Smooth muscle cell (in vitro differentiated cells): ENCODE data around the gene KPNA3. TPM values are rescaled to one million over a fixed set of nuclear protein-coding genes. Genes with fewer than 3 reads are reported as not detected.

ENCODE experiments used
- DNase-seq: peaks from one replicate; lab custom pipeline; 2025; ENCODE audit not compliant: unreplicated experiment; lab: John Stamatoyannopoulos, UW
- H2AFZ ChIP-seq: fragments of 200-600 bp; sonication (generic); 2 replicates; pipeline ENCODE4 v1.6.0; 2016; ENCODE audit warnings: antibody characterized with exemption, low read depth, mild to moderate bottlenecking
- H3F3A ChIP-seq: fragments of 200-600 bp; sonication (generic); 2 replicates; pipeline ENCODE4 v1.6.0; 2017; ENCODE audit warnings: antibody characterized with exemption, low read depth
- H3K27ac ChIP-seq: fragments of 200-600 bp; sonication (generic); 2 replicates; pipeline ENCODE4 v1.5.1; 2016; ENCODE audit warnings: low read depth, mild to moderate bottlenecking
- H3K27me3 ChIP-seq: fragments of 200-600 bp; sonication (generic); 2 replicates; pipeline ENCODE4 v1.6.1; 2016; ENCODE audit warnings: low read depth, mild to moderate bottlenecking
- H3K36me3 ChIP-seq: fragments of 200-600 bp; sonication (generic); 2 replicates; pipeline ENCODE4 v1.5.1; 2016; ENCODE audit warnings: low read depth
- H3K4me1 ChIP-seq: fragments of 200-600 bp; sonication (generic); 2 replicates; pipeline ENCODE4 v1.5.1; 2016; ENCODE audit warnings: low read depth
- H3K4me2 ChIP-seq: fragments of 200-600 bp; sonication (generic); 2 replicates; pipeline ENCODE4 v1.6.0; 2016; ENCODE audit warnings: mild to moderate bottlenecking
- H3K4me3 ChIP-seq: fragments of 200-600 bp; sonication (generic); 2 replicates; pipeline ENCODE4 v1.5.1; 2016; ENCODE audit warnings: mild to moderate bottlenecking
- H3K79me2 ChIP-seq: fragments of 200-600 bp; sonication (generic); 2 replicates; pipeline ENCODE4 v1.6.0; 2016; ENCODE audit warnings: low read depth, mild to moderate bottlenecking
- H3K9ac ChIP-seq: fragments of 200-600 bp; sonication (generic); 2 replicates; pipeline ENCODE4 v1.6.0; 2016; ENCODE audit warnings: low read depth
- H3K9me3 ChIP-seq: fragments of 200-600 bp; sonication (generic); replicated peaks from 2 replicates; pipeline ENCODE4 v1.5.1; 2016; ENCODE audit warnings: low read depth
- H4K20me1 ChIP-seq: fragments of 200-600 bp; sonication (generic); 2 replicates; pipeline ENCODE4 v1.6.0; 2016; ENCODE audit warnings: low read depth
- WGBS: methylation state at CpG from one replicate; pipeline ENCODE4 v1.1.7; 2016; ENCODE audit warnings: low lambda C conversion rate; 5-methylcytosine and 5-hydroxymethylcytosine counted together
- polyA plus RNA-seq: library from polyadenylated mRNA; unstranded; fragments of >200 nt; fragmentation: Nextera tagmentation; extraction: Ambion mirVana; gene quantifications from 2 replicates; pipeline ENCODE4 v1.2.1, GENCODE V29; 2016
- total RNA-seq: library from RNA; depleted of rRNA; stranded (reverse); fragments of >200 nt; gene quantifications from 2 replicates; pipeline ENCODE4 v1.2.3, GENCODE V29; 2014
- TF ChIP-seq, protein P1 (sequence below): fragments of 200-600 bp; sonication (generic); IDR thresholded peaks from 2 replicates; pipeline ENCODE4 v1.5.1; 2017; ENCODE audit warnings: borderline replicate concordance, mild to moderate bottlenecking, antibody characterized with exemption; ENCODE audit not compliant: insufficient read depth, poor library complexity, severe bottlenecking

Gene KPNA3
- total and polyA plus RNA-seq, 2 experiments from 2014 or later: 22.7 to 38.9 TPM

DNA sequence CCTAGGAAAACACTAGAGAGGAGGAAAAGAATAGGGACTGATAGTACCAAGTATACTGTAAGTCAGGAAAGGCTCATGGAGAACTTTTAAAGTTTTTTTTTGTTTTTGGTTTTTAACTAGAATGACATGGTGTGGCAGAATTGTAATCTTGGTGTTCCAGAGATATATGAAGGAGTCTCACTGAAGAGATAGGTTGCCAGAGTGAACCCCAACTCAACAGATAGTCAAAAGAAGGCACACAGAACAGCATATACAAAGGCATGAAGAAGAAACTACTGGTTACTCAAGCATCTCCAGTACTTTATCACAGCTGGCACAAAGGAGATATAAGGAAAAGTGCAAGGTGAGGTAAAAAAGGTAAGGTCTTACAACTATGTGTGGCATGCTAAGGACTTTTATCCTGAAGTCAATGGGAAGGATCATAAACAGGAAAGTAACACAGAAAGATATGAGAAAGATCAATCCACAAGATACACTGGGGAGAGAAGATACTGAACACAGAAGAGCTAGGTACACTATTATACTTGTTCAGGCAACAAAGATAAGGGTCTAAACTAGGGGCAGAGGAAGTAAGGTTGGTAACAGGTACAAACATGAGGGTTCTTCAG is 6.0 kb downstream of the KPNA3 start:
- H3K27ac ChIP-seq: no peak overlapping the region

DNA sequence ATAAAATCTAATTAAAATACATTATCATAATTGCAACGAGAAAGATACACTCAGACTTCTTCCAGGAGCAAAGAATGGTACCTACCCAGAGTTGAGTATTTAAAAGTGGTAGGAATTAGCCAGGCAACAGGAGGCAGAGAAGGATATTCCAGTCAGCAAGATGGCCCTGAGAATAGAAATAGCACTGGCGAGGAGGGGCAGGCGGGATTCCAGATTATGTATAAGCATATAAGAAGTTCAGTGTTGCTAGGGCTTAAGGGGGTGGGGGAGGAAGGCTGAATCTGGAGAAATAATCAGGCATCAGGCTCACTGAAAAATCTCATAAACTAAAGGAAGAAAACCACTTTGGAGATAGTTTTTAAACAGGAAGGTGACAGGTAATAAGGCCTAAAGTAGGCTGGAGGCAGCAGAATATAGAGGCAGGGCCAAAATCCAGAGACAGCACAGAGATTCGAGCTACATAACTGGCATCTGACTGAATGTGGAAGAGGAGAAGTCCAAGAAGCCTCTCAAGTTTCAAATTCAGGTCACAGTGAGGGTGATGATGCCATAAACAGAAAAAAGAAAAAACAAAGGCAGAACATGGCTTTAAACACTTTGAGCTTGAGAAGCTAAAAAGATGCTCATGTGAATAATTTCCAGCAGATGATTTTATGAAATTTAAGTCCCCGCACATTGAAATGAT is 7.5 kb downstream of the KPNA3 start:
- Histone ChIP-seq H3F3A (no peaks in the 10 kb centered on the region), H3K4me3 (no peak overlapping the region), H3K79me2 (peaks cover 97% of the 10 kb centered on the region), H2AFZ (no peak overlapping the region), H3K27ac (no peak overlapping the region), H3K9me3 (no peaks in the 10 kb centered on the region), H3K9ac (no peak overlapping the region), H3K4me1 (no peaks in the 10 kb centered on the region), H3K27me3 (no peaks in the 10 kb centered on the region), H3K4me2 (no peak overlapping the region), H3K36me3 (no peaks in the 10 kb centered on the region), H4K20me1 (peaks cover 98% of the 10 kb centered on the region)
- TF ChIP-seq, protein P1, sequence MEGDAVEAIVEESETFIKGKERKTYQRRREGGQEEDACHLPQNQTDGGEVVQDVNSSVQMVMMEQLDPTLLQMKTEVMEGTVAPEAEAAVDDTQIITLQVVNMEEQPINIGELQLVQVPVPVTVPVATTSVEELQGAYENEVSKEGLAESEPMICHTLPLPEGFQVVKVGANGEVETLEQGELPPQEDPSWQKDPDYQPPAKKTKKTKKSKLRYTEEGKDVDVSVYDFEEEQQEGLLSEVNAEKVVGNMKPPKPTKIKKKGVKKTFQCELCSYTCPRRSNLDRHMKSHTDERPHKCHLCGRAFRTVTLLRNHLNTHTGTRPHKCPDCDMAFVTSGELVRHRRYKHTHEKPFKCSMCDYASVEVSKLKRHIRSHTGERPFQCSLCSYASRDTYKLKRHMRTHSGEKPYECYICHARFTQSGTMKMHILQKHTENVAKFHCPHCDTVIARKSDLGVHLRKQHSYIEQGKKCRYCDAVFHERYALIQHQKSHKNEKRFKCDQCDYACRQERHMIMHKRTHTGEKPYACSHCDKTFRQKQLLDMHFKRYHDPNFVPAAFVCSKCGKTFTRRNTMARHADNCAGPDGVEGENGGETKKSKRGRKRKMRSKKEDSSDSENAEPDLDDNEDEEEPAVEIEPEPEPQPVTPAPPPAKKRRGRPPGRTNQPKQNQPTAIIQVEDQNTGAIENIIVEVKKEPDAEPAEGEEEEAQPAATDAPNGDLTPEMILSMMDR: no peak
- 92% methylated on average over 5 of the region's 5 CpGs for whole genome bisulfite sequencing
- no peak for DNase-seq

More for the DNA sequence above, 6.0 kb downstream of the KPNA3 start:
- Histone ChIP-seq H3K4me2 (no peak overlapping the region), H3K9ac (no peak overlapping the region), H4K20me1 (peaks cover 98% of the 10 kb centered on the region), H3K79me2 (peaks cover 97% of the 10 kb centered on the region), H3K9me3 (no peaks in the 10 kb centered on the region), H3K27me3 (no peaks in the 10 kb centered on the region), H3K4me1 (peaks cover 8% of the 10 kb centered on the region), H3K36me3 (no peaks in the 10 kb centered on the region), H3K4me3 (no peak overlapping the region), H2AFZ (no peak overlapping the region), H3F3A (no peaks in the 10 kb centered on the region)
- TF ChIP-seq, protein P1: no peak
- no peak for DNase-seq

DNA sequence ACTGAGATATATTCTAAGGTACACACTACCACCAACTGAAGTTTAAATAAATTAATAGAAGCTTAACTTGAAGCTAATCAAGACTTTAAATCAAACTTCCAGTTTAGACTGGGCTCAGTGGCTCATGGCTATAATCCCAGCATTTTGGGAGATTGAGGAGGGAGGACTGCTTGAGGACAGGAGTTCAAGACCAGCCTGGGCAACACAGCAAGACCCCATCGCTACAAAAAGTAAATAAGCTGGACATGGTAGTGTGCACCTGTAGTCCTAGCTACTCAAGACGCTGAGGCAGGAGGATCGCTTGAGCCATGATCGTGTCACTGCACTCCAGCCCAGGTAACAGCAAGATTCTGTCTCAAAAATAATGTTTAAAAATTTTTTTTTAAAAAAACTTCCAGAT is 8.6 kb downstream of the KPNA3 start:
- Histone ChIP-seq H3K27me3 (no peaks in the 10 kb centered on the region), H3K27ac (no peak overlapping the region), H3K4me2 (no peak overlapping the region), H3F3A (no peaks in the 10 kb centered on the region), H3K36me3 (no peaks in the 10 kb centered on the region), H2AFZ (no peak overlapping the region), H3K9me3 (no peaks in the 10 kb centered on the region), H3K4me3 (no peak overlapping the region), H3K9ac (no peak overlapping the region), H4K20me1 (peaks cover 98% of the 10 kb centered on the region), H3K4me1 (no peaks in the 10 kb centered on the region), H3K79me2 (peaks cover 97% of the 10 kb centered on the region)
- DNase-seq: no peak
- 97% methylated on average over 4 of the region's 4 CpGs for WGBS
- TF ChIP-seq, protein P1: no peak

DNA sequence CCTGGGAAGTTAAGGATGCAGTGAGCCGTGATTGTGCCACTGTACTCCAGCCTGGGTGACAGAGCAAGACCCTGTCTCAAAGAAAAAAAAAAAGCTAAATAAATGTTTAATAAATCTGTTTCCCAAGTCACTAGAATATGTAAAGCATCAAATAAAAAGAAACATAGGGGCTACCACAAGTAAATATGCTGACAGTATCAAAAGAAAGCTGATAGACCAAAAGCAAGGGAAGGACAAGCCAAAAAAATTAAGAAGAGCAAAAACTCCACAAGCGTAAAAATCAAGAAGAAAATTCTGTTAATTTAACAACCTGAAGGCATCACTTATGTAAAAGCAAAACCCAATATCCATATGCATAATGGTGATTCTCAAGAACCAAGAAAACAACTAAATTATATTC is 9.7 kb downstream of the KPNA3 start:
- Histone ChIP-seq H3K79me2 (peaks cover 97% of the 10 kb centered on the region), H3K4me2 (no peak overlapping the region), H4K20me1 (peaks cover 98% of the 10 kb centered on the region), H3K9ac (no peak overlapping the region), H3K4me1 (no peaks in the 10 kb centered on the region), H3K9me3 (no peaks in the 10 kb centered on the region), H2AFZ (no peak overlapping the region), H3K4me3 (no peak overlapping the region), H3F3A (no peaks in the 10 kb centered on the region), H3K36me3 (no peaks in the 10 kb centered on the region), H3K27ac (no peak overlapping the region), H3K27me3 (no peaks in the 10 kb centered on the region)
- TF ChIP-seq, protein P1: no peak
- no peak for DNase-seq
- 97% methylated on average over 2 of the region's 2 CpGs for WGBS
